CD4-positive, alpha-beta T cell (primary cell): Measurements from ENCODE around the gene EIF4E1B. TPM values are rescaled to one million over a fixed set of nuclear protein-coding genes. Genes with fewer than 3 reads are reported as not detected.

ENCODE experiments used
- ATAC-seq: fragments of 200-7000 bp; cut with Tn5 transposase; one replicate; pipeline ENCODE4 v1.10.0; 2022; ENCODE audit warnings: mild to moderate bottlenecking; ENCODE audit not compliant: poor library complexity
- CTCF ChIA-PET: fragments of 350-600 bp; sonication (Branson Sonifier 250); formaldehyde crosslinking; loops from one replicate; lab custom pipeline; 2021; ENCODE audit warnings: antibody characterized with exemption, inconsistent platforms; lab: Charles Lee
- POLR2A ChIA-PET: fragments of 350-600 bp; sonication (Branson Sonifier 250); formaldehyde crosslinking; loops from one replicate; lab custom pipeline; 2021; ENCODE audit warnings: antibody characterized with exemption, inconsistent platforms; lab: Charles Lee
- DNase-seq, 14 experiments: peaks; one replicate each; pipeline ENCODE4 v3.0.0-alpha.2; 2013 to 2020; ENCODE audit warnings: mixed read lengths in 2 of 14
- H3K27ac ChIP-seq, 2 donors: one replicate each; pipeline versions ENCODE4 v1.5.1 to v1.7.0; 2013; ENCODE audit warnings: low read length in 2 of 2, low read depth in 1 of 2, mild to moderate bottlenecking in 1 of 2
- H3K27me3 ChIP-seq, 2 experiments: 1 replicate in 1 of 2; 2 replicates in 1 of 2; pipeline versions ENCODE4 v1.6.1 to v1.7.0; 2013; ENCODE audit warnings: low read length in 2 of 2, control low read depth in 1 of 2, mild to moderate bottlenecking in 1 of 2, moderate library complexity in 1 of 2; ENCODE audit not compliant: insufficient read depth in 2 of 2, control insufficient read depth in 1 of 2
- H3K36me3 ChIP-seq: one replicate; pipeline ENCODE4 v1.6.1; 2013; ENCODE audit warnings: low read length, control low read depth; ENCODE audit not compliant: insufficient read depth
- H3K4me1 ChIP-seq: one replicate; pipeline ENCODE4 v1.6.1; 2013; ENCODE audit warnings: low read length, control low read depth; ENCODE audit not compliant: insufficient read depth
- H3K4me3 ChIP-seq: one replicate; pipeline ENCODE4 v1.5.1; 2013; ENCODE audit warnings: mild to moderate bottlenecking, low read length, moderate library complexity
- H3K9me3 ChIP-seq, 2 experiments: 1 replicate in 1 of 2; 2 replicates in 1 of 2; pipeline versions ENCODE4 v1.6.1 to v1.7.0; 2013; ENCODE audit warnings: low read length in 2 of 2, mild to moderate bottlenecking in 2 of 2, control low read depth in 1 of 2, moderate library complexity in 1 of 2; ENCODE audit not compliant: control insufficient read depth in 1 of 2, insufficient read depth in 1 of 2
- H3K27ac Mint-ChIP-seq: one replicate; pipeline ENCODE4 v1.8.0; 2020; ENCODE audit warnings: mixed read lengths
- H3K27me3 Mint-ChIP-seq: one replicate; pipeline ENCODE4 v1.8.0; 2021; ENCODE audit warnings: mixed read lengths
- H3K36me3 Mint-ChIP-seq: one replicate; pipeline ENCODE4 v1.8.0; 2021; ENCODE audit warnings: low read depth, mixed read lengths
- H3K4me1 Mint-ChIP-seq: one replicate; pipeline ENCODE4 v1.8.0; 2021; ENCODE audit warnings: low read depth, mixed read lengths
- H3K4me3 Mint-ChIP-seq: one replicate; pipeline ENCODE4 v1.8.0; 2020; ENCODE audit warnings: mild to moderate bottlenecking, mixed read lengths
- H3K9me3 Mint-ChIP-seq: one replicate; pipeline ENCODE4 v1.8.0; 2020; ENCODE audit warnings: mixed read lengths
- CTCF ChIP-seq: fragments of 200-600 bp; IDR thresholded peaks from one replicate; pipeline ENCODE4 v1.8.0; 2022; ENCODE audit warnings: antibody characterized with exemption, mild to moderate bottlenecking
- intact Hi-C, 2 experiments: fragments of 100-400 bp; cut with DNase I in 1 of 2; cut with micrococcal nuclease in 1 of 2; formaldehyde crosslinking; loops; one replicate each; pipeline versions ENCODE4 v1.15.1 to v1.9.0; 2023 to 2025; cut with DNase I, micrococcal nuclease
- total RNA-seq, 174 experiments: library from RNA in 2 of 174; stranded (reverse) in 2 of 174; gene quantifications; one replicate each; pipeline ENCODE4 v1.2.3 and lab custom pipeline; 2021 to 2026

Gene EIF4E1B
- total RNA-seq, 2 experiments from 2014 or later = not detected

- Histone ChIP-seq H3K9me3 (peaks cover 0 to 6% of the 10 kb centered on the region in 2 experiments), H3K27ac (no peak overlapping the region), H3K27me3 (peaks cover 14 to 16% of the 10 kb centered on the region in 2 experiments), H3K4me1 (no peaks in the 10 kb centered on the region), H3K36me3 (no peaks in the 10 kb centered on the region), H3K4me3 (no peak overlapping the region)
- POLR2A ChIA-PET = no interaction called here
- intact Hi-C loops = no loop called here
- H3K9me3 Mint-ChIP-seq = no peaks in the 10 kb centered on the region
- H3K4me3 Mint-ChIP-seq = no peak overlapping the region
- DNase-seq = no peak
- H3K27ac Mint-ChIP-seq = no peak overlapping the region
- H3K27me3 Mint-ChIP-seq = peaks cover 64% of the 10 kb centered on the region
- H3K4me1 Mint-ChIP-seq = no peaks in the 10 kb centered on the region
- no peaks in the 10 kb centered on the region for H3K36me3 Mint-ChIP-seq
- no peak for TF ChIP-seq CTCF
- ATAC-seq = no peak
- CTCF ChIA-PET = no interaction called here
These were observed 43.4 kb downstream of the EIF4E1B start for GRCh38 chr5:176673651-176674583.

- Histone ChIP-seq H3K27ac (no peak overlapping the region), H3K36me3 (no peaks in the 10 kb centered on the region), H3K27me3 (peaks cover 22 to 25% of the 10 kb centered on the region in 2 experiments), H3K4me3 (no peak overlapping the region), H3K4me1 (peaks cover 2% of the 10 kb centered on the region), H3K9me3 (peaks cover 0 to 8% of the 10 kb centered on the region in 2 experiments)
- intact Hi-C loops = no loop called here
- Mint-ChIP-seq H3K4me1 (no peaks in the 10 kb centered on the region), H3K27ac (no peak overlapping the region), H3K9me3 (no peaks in the 10 kb centered on the region), H3K27me3 (peaks cover 65% of the 10 kb centered on the region), H3K4me3 (no peak overlapping the region), H3K36me3 (no peaks in the 10 kb centered on the region)
- ChIA-PET CTCF (no interaction called here), POLR2A (no interaction called here)
- ATAC-seq (no peak), DNase-seq (no peak)
- TF ChIP-seq CTCF = no peak
These were observed 44.3 kb downstream of the EIF4E1B start for GRCh38 chr5:176674799-176675198.

GRCh38 chr5:176675676-176676360 is 45.3 kb downstream of the EIF4E1B start:
- no peak for ATAC-seq
- H3K27me3 ChIP-seq = peaks cover 28 to 35% of the 10 kb centered on the region in 2 experiments
- Mint-ChIP-seq H3K4me1 (no peaks in the 10 kb centered on the region), H3K27ac (no peak overlapping the region), H3K27me3 (peaks cover 68% of the 10 kb centered on the region), H3K9me3 (no peaks in the 10 kb centered on the region), H3K36me3 (no peaks in the 10 kb centered on the region), H3K4me3 (no peak overlapping the region)
- intact Hi-C loops = no loop called here
- H3K4me3 ChIP-seq = no peak overlapping the region
- no peak overlapping the region for H3K27ac ChIP-seq
- no peak for DNase-seq
- CTCF ChIA-PET = no interaction called here
- H3K4me1 ChIP-seq = peaks cover 5% of the 10 kb centered on the region
- POLR2A ChIA-PET = no interaction called here
- H3K36me3 ChIP-seq = no peaks in the 10 kb centered on the region
- peaks cover 0 to 18% of the 10 kb centered on the region in 2 experiments for H3K9me3 ChIP-seq
- no peak for TF ChIP-seq CTCF
